ENCODE results near the gene MRPL42.

- TF ChIP-seq USF1 (IDR thresholded peaks at IDR 0.05; ENCODE audit: borderline replicate concordance, low read depth) (no peak), GATA2 (CRISPR knock-in tag; IDR thresholded peaks at IDR 0.05) (no peak), POLR2AphosphoS5 (IDR thresholded peaks at IDR 0.05; ENCODE audit: low read depth, low read length) (no peak), MXI1 (IDR thresholded peaks at IDR 0.05; ENCODE audit: low read depth, low read length) (peak; percentile 56; the same call in 1 of the 2 replicates), TAF1 (IDR thresholded peaks at IDR 0.05; ENCODE audit: borderline replicate concordance, low read depth, low read length) (no peak)
Measured at GRCh38 chr12:93440043-93440835, 27.1 kb upstream of the MRPL42 start.

Data from SK-N-SH (cell line).